Measurements from ENCODE around the gene TMEM191C.
"Not testable (repeated sequence)": the region's sequence is repeated elsewhere in the genome, so short reads cannot be mapped to it uniquely, and the experiment has no call there.

Gene TMEM191C

GRCh38 chr22:21446827-21447690 is 20.1 kb upstream of the TMEM191C start:
- H3K9ac ChIP-seq (ENCODE audit: low read length in 5 of 5): no peak overlapping the region
- peaks cover 0 to 56% (median 32%) of the 10 kb centered on the region in 5 donors for H3K36me3 ChIP-seq (ENCODE audit: control insufficient read depth in 5 of 5, insufficient read depth in 5 of 5, low read length in 5 of 5)
- H3K27ac ChIP-seq (ENCODE audit: low read depth, low read length): no peak overlapping the region
- H3K27me3 ChIP-seq (ENCODE audit: control insufficient read depth in 5 of 5, insufficient read depth in 4 of 5, low read length in 5 of 5): no peaks in the 10 kb centered on the region
- H3K4me3 ChIP-seq (ENCODE audit: low read depth in 1 of 5, low read length in 5 of 5): no peak overlapping the region
- H3K9me3 ChIP-seq (ENCODE audit: control insufficient read depth in 5 of 5, low read length in 5 of 5): no peaks in the 10 kb centered on the region
- H3K4me1 ChIP-seq (ENCODE audit: control insufficient read depth in 5 of 5, insufficient read depth in 5 of 5, low read length in 5 of 5): no peaks in the 10 kb centered on the region

DNA sequence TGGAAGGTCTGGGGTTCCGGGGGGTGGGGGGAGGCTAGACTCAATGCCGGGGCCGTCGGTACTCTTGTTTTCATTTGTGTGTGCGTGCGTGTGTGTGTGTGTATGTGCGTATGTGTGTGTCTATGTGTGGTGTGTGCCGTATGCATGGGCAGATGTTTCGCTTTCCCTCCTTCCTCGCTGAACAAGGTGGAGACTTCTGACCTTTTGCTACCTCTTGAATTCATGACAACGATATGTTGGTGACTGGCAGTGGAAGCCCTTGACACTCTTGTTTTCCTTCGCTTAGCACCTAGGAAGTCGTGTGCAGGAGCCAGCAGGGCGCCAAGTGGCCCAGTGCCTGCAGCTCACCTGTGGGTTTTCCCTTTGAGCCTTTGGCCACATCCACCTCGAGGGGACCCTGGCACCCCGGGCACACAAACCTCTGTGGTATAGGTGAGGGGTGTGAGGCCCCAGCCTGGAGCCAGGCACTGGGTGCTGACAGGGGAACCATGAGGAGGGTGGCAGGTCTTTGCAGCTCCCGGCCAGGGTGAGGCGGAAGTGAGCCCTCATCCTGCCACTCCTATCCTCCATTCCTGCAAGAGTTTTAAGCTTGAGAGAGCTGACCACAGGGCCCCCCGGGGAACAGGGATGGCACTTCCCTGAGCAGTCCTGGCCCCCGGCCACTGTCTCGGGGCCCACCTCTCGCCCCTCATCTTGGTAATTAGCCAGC is 19.3 kb upstream of the TMEM191C start:
- H3K4me3 ChIP-seq (ENCODE audit: low read depth in 1 of 5, low read length in 5 of 5): no peak overlapping the region
- no peaks in the 10 kb centered on the region for H3K27me3 ChIP-seq (ENCODE audit: control insufficient read depth in 5 of 5, insufficient read depth in 4 of 5, low read length in 5 of 5)
- H3K4me1 ChIP-seq (ENCODE audit: control insufficient read depth in 5 of 5, insufficient read depth in 5 of 5, low read length in 5 of 5): no peaks in the 10 kb centered on the region
- no peak overlapping the region for H3K27ac ChIP-seq (ENCODE audit: low read depth, low read length)
- no peak overlapping the region for H3K9ac ChIP-seq (ENCODE audit: low read length in 5 of 5)
- no peaks in the 10 kb centered on the region for H3K9me3 ChIP-seq (ENCODE audit: control insufficient read depth in 5 of 5, low read length in 5 of 5)
- H3K36me3 ChIP-seq (ENCODE audit: control insufficient read depth in 5 of 5, insufficient read depth in 5 of 5, low read length in 5 of 5): peaks cover 0 to 55% (median 32%) of the 10 kb centered on the region in 5 donors

DNA sequence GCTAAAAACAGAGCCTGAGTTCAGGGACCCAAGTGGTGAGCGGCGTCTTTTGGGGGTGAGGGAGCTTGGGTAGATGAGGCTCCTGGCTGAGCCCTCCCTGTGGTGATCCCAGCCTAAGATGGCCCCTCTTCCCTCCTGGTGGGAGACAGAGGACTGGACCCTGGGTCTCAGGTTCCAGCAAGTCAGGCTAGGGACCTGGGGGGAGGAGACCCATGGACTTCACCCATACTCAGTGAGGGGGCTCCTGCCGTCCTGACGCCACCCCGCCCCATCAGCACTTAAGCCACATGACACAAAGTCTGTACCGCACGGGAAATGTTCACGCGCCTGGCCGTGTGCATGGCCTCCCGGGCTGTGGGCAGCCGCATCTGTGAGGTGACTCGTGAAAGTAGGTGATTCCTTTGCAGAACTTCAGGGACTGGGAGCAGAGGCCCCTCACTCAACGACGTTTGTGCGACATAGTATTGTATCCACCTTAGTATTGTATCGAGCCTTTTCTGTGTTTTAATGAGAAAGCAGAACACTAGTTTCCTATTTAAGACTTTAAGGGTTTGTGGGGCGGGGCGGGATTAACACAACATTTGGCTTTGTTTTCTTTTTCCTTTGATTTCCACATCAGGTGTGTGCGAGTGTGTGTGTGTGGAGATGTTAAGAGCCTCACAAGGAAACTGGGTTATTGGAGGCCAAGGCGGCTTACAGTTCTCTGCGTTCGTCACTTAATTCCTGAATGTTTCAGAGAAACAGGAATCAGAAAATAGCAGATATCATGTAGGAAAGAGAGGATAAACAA is 18.4 kb upstream of the TMEM191C start:
- Histone ChIP-seq H3K4me1 (ENCODE audit: control insufficient read depth in 5 of 5, insufficient read depth in 5 of 5, low read length in 5 of 5) (no peaks in the 10 kb centered on the region), H3K4me3 (ENCODE audit: low read depth in 1 of 5, low read length in 5 of 5) (no peak overlapping the region), H3K9me3 (ENCODE audit: control insufficient read depth in 5 of 5, low read length in 5 of 5) (no peaks in the 10 kb centered on the region), H3K36me3 (ENCODE audit: control insufficient read depth in 5 of 5, insufficient read depth in 5 of 5, low read length in 5 of 5) (peaks cover 0 to 45% (median 31%) of the 10 kb centered on the region in 5 donors), H3K9ac (ENCODE audit: low read length in 5 of 5) (no peak overlapping the region), H3K27ac (ENCODE audit: low read depth, low read length) (no peak overlapping the region), H3K27me3 (ENCODE audit: control insufficient read depth in 5 of 5, insufficient read depth in 4 of 5, low read length in 5 of 5) (no peaks in the 10 kb centered on the region)

DNA sequence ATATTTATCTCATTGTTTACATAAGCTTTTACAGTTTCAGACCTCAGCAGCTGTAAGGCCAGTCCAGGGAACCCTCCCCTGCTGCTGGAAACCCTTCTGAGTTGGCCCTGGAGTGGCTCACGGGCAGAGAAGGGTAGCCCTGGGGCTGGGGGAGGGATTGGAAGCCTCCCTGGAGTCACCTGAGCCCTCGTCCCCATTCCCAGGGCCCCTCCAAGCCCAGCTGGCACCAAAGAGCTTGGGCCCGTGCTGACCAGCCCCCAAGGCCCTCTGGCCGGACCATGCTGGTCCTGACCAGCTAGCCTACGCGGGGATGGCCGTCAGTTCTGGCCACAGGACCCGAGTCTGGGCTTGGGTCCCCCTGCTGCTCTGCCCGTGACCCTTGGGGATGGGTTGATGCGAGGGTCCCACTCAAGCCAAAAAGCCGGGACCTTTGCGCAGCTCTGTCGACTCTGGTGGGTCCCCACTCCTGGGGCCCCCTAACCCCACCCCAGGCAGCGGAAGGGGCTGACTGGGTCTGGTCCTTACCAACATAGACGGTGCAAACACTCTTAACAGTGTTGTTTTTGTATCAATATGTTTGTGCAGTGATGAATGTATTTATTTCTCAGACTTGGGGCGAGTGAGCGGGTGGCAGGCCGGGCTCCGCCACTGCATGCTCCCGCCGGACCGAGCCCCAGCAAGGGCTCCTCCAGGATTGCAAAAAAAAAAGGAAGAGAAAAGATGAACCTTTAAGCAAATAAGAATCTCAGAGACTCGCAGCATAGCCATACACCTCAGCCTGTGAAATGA is 17.5 kb upstream of the TMEM191C start:
- Histone ChIP-seq H3K4me1 (ENCODE audit: control insufficient read depth in 5 of 5, insufficient read depth in 5 of 5, low read length in 5 of 5) (no peaks in the 10 kb centered on the region), H3K27me3 (ENCODE audit: control insufficient read depth in 5 of 5, insufficient read depth in 4 of 5, low read length in 5 of 5) (no peaks in the 10 kb centered on the region), H3K27ac (ENCODE audit: low read depth, low read length) (no peak overlapping the region)

DNA sequence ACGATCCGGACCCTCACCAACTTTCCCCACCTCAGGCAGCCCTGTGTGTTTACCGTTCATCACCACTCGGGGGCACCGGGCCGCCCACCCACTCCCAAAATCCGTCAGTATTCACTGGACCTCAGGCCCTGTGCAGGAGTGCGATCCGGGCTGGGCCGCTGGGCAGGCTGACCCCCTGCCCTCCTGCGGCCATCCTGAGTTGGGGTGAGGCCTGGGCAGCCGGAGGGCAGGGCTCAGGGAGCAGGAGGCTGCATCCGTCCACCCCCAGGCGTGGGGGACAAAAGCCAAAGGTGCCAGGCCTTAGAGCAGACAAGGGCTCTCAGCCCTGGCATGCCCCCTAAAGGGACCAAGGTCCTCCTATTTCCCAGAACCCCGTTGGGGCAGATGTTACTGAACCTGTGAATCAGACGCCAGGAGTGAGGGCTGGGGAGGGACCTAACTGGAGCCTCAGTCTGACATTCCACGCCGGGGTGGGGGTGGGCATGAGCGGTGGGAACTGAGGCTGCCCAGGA is 16.8 kb upstream of the TMEM191C start:
- H3K27ac ChIP-seq (ENCODE audit: low read depth, low read length): no peak overlapping the region
- no peaks in the 10 kb centered on the region for H3K9me3 ChIP-seq (ENCODE audit: control insufficient read depth in 5 of 5, low read length in 5 of 5)
- H3K4me1 ChIP-seq (ENCODE audit: control insufficient read depth in 5 of 5, insufficient read depth in 5 of 5, low read length in 5 of 5): no peaks in the 10 kb centered on the region
- H3K36me3 ChIP-seq (ENCODE audit: control insufficient read depth in 5 of 5, insufficient read depth in 5 of 5, low read length in 5 of 5): peaks cover 0 to 30% (median 20%) of the 10 kb centered on the region in 5 donors
- no peak overlapping the region for H3K9ac ChIP-seq (ENCODE audit: low read length in 5 of 5)
- H3K4me3 ChIP-seq (ENCODE audit: low read depth in 1 of 5, low read length in 5 of 5): no peak overlapping the region
- H3K27me3 ChIP-seq (ENCODE audit: control insufficient read depth in 5 of 5, insufficient read depth in 4 of 5, low read length in 5 of 5): no peaks in the 10 kb centered on the region

More for the DNA sequence above, 17.5 kb upstream of the TMEM191C start:
- no peak overlapping the region for H3K9ac ChIP-seq (ENCODE audit: low read length in 5 of 5)
- no peaks in the 10 kb centered on the region for H3K9me3 ChIP-seq (ENCODE audit: control insufficient read depth in 5 of 5, low read length in 5 of 5)
- H3K4me3 ChIP-seq (ENCODE audit: low read depth in 1 of 5, low read length in 5 of 5): no peak overlapping the region
- peaks cover 0 to 36% (median 27%) of the 10 kb centered on the region in 5 donors for H3K36me3 ChIP-seq (ENCODE audit: control insufficient read depth in 5 of 5, insufficient read depth in 5 of 5, low read length in 5 of 5)

DNA sequence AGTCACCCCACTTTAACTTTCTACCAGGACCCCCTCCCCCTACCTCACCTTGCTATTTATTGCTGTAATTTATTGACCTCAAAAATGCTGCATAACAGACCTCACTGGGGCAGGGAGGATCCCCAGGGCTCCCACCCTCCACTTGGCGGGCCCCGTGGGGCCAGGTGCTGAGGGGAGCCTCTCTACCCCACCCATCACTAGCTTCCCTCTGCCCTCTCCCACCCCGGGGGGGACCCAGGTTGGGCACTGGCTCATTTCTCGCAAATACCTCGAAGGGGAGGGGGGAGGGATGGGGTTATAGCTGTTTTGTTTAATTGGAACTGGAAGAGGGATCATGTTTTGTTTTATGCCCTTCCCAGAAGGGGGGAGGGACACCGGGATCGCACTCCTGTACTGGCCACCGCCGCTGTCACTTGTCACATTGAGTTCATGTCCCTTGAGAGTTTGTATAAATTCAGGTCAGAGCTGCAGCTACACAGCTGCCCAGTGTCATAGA is 16.3 kb upstream of the TMEM191C start:
- Histone ChIP-seq H3K27ac (ENCODE audit: low read depth, low read length) (no peak overlapping the region), H3K4me1 (ENCODE audit: control insufficient read depth in 5 of 5, insufficient read depth in 5 of 5, low read length in 5 of 5) (no peaks in the 10 kb centered on the region), H3K36me3 (ENCODE audit: control insufficient read depth in 5 of 5, insufficient read depth in 5 of 5, low read length in 5 of 5) (peaks cover 0 to 24% (median 16%) of the 10 kb centered on the region in 5 donors), H3K9ac (ENCODE audit: low read length in 5 of 5) (no peak overlapping the region), H3K27me3 (ENCODE audit: control insufficient read depth in 5 of 5, insufficient read depth in 4 of 5, low read length in 5 of 5) (no peaks in the 10 kb centered on the region), H3K9me3 (ENCODE audit: control insufficient read depth in 5 of 5, low read length in 5 of 5) (no peaks in the 10 kb centered on the region), H3K4me3 (ENCODE audit: low read depth in 1 of 5, low read length in 5 of 5) (no peak overlapping the region)

GRCh38 chr22:21451545-21452520 is 15.4 kb upstream of the TMEM191C start:
- no peaks in the 10 kb centered on the region for H3K4me1 ChIP-seq (ENCODE audit: control insufficient read depth in 5 of 5, insufficient read depth in 5 of 5, low read length in 5 of 5)
- H3K27me3 ChIP-seq (ENCODE audit: control insufficient read depth in 5 of 5, insufficient read depth in 4 of 5, low read length in 5 of 5): no peaks in the 10 kb centered on the region
- H3K4me3 ChIP-seq (ENCODE audit: low read depth in 1 of 5, low read length in 5 of 5): no peak overlapping the region
- peaks cover 0 to 15% (median 6%) of the 10 kb centered on the region in 5 donors for H3K36me3 ChIP-seq (ENCODE audit: control insufficient read depth in 5 of 5, insufficient read depth in 5 of 5, low read length in 5 of 5)
- H3K9me3 ChIP-seq (ENCODE audit: control insufficient read depth in 5 of 5, low read length in 5 of 5): no peaks in the 10 kb centered on the region
- no peak overlapping the region for H3K9ac ChIP-seq (ENCODE audit: low read length in 5 of 5)
- no peak overlapping the region for H3K27ac ChIP-seq (ENCODE audit: low read depth, low read length)

DNA sequence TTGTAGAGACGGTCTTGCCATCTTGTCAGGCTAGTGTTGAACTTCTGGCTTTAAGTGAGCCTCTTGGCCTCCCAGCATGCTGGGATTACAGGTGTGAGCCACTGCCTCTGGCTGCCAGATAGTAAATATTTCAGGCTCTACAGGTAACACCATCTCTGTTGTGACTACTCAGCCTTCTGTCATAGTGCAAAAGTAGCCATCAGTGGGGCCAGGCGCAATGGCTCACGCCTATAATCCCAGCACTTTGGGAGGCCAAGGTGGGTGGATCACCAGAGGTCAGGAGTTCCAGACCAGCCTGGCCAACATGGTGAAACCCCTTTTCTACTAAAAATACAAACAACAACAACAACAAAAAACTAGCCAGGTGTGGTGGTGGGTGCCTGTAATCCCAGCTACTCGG is 14.5 kb upstream of the TMEM191C start:
- not testable (repeated sequence) for H3K4me3 ChIP-seq (ENCODE audit: low read depth in 1 of 5, low read length in 5 of 5); H3K27me3 ChIP-seq (ENCODE audit: control insufficient read depth in 5 of 5, insufficient read depth in 4 of 5, low read length in 5 of 5); H3K36me3 ChIP-seq (ENCODE audit: control insufficient read depth in 5 of 5, insufficient read depth in 5 of 5, low read length in 5 of 5); H3K9me3 ChIP-seq (ENCODE audit: control insufficient read depth in 5 of 5, low read length in 5 of 5); H3K4me1 ChIP-seq (ENCODE audit: control insufficient read depth in 5 of 5, insufficient read depth in 5 of 5, low read length in 5 of 5); H3K9ac ChIP-seq (ENCODE audit: low read length in 5 of 5); H3K27ac ChIP-seq (ENCODE audit: low read depth, low read length)

Data from subcutaneous abdominal adipose tissue (tissue), 5 donors.